Measurements from ENCODE around the gene ARHGDIB. TPM values are rescaled to one million over a fixed set of nuclear protein-coding genes. Genes with fewer than 3 reads are reported as not detected.

The ARHGDIB gene
- total RNA-seq, 1 experiment from 2014 or later: 17.7 TPM

DNA sequence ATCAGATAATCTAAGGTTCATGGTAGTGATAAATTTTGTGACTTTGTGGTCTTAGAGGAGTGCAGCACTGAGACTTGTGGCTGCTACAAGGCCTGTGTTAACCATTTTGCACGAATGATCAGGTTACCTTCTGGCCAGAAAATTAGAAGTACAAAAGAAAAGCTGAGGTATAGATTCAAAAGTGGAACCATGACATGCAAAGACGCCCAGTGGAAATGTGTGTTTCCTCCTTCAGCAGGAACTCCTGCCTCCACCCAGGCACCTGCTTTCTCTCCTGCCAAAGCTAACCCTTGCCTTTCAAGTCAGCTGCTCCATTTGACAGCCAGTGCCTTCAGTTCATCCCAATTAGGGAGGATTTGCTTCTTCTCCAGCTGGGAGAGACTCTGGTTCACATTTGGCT, 21.6 kb upstream of the ARHGDIB start:
- no peak for DNase-seq (ENCODE audit: low read depth)

DNA sequence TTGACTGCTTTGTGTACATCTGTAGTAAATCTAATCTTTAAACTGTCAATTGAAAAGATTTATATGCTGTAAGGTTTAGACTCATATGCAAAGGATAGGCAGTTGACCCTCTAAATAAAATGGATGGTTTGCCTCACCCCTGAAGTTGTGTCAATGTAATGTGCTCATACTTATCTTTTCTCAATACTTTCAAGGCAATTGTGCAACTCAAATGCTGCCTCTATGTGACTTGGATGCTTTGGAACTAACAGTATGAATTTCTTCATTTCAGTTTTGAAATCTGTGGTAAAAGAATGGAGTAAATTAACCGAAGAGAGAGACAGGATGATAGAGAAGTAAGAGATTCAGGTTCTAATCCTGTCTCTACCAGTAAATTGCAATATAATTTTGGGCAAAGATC, 21.2 kb upstream of the ARHGDIB start:
- no peak for DNase-seq (ENCODE audit: low read depth)

GRCh38 chr12:14981049-14981448, 19.6 kb upstream of the ARHGDIB start:
- no peak for DNase-seq (ENCODE audit: low read depth)

DNA sequence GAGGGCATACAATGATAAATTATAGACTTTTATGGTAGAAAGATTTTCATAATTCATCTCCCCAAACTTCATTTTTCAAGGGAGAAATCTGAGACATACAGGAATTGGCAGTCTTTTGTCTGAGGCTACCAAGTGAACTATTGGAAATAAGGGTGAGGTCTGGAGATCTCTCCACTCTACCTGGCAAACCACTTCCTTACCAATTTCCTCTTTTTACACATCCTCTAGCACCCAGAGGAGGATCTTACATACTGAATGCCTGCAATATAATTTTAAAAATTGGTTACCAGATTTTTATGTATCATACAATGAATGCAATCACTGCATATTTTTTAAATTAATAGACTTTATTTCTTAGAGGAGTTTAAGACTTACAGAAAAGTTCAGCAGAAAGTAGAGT, 18.1 kb upstream of the ARHGDIB start:
- DNase-seq (ENCODE audit: low read depth): no peak

DNA sequence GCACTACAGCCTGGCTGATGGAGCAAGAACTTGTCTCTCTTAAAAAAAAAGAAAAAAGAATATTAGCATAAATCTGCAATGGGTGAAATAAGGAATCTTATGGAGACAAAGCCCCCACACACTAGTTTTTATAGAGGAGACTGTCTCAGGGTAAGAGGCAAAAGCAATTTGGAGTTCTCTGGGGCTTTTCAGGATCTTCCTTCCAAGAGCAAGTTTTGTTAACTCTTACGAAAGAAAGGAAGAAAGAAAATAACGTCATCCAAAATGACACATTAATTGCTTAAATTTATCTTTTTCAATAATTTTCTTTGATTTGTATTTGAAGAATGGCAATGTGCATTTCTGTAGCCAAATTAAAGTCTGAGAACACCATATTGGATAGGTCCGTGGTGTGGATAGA, 15.3 kb upstream of the ARHGDIB start:
- DNase-seq (ENCODE audit: low read depth): no peak

DNA sequence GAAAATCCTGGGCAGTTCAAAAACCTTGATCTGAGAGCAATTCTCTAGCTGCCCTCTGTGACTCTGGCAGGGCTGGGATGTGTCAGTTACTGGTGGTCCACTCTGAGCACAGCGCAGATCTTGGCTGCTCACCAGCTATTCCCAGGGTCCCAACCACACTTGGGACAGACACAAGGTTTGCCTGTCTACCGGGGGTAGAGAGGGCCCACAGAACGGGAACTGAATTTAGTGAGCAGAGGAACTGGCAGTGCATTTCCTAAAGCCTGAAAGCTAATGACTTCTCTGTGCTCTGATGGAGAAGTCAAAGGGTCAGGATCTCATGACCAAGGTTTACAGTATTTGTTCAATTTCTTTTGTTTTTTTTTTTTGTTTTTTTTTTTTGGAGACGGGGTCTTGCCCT, 14.1 kb upstream of the ARHGDIB start:
- no peak for DNase-seq (ENCODE audit: low read depth)

- DNase-seq (ENCODE audit: low read depth): no peak
These were observed 13.2 kb upstream of the ARHGDIB start for GRCh38 chr12:14974633-14975032.

DNA sequence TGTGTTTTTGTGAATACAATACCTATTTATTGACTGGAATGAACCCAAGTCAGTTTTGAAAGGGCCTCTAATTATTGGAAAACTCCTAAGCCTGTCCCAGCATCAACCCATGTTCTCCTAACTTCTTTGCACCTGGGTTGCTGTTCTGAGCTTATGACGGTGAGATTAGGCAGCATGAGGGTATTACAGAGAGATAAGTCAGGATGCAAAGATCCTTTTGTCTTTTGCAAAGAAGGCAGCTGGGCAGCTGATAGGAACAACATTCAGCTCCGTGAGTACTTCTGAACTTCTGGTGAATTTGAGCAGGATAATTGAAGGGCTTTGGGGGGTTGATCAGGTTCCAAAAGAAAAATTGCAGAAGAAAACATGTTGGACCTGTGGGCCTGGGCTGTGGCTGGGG, 11.4 kb upstream of the ARHGDIB start, which contains the start of gene PDE6H:
PDE6H (plus strand) TSS at position 227 of the 400 bp plus-strand sequence. CDS start 4,971 bp downstream, outside the sequence.
- DNase-seq (ENCODE audit: low read depth): no peak

DNA sequence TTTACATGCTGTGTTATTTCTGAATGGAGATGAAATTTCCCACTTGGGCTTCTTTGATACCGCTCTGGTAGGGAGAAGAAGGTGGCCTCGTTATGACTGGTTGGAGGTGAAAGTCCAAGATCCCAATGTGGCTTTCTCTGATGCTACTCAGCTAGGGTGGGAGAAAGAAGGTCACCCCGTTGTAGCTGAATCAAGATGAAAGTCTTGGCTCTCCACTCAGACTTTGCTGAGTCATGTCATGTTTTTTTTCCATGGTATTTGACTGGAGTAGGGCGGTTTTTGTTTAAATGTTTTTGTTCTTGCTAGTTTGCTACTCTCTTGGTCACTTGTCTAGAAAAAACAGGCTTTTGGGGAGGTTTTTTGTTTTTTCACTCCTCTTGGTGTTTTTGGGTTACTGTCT, 9.1 kb upstream of the ARHGDIB start:
- DNase-seq (ENCODE audit: low read depth): no peak

GRCh38 chr12:14968478-14968877, 7.1 kb upstream of the ARHGDIB start:
- DNase-seq (ENCODE audit: low read depth): no peak

- DNase-seq (ENCODE audit: low read depth): no peak
These were observed 3.8 kb upstream of the ARHGDIB start for GRCh38 chr12:14965221-14965620.

DNA sequence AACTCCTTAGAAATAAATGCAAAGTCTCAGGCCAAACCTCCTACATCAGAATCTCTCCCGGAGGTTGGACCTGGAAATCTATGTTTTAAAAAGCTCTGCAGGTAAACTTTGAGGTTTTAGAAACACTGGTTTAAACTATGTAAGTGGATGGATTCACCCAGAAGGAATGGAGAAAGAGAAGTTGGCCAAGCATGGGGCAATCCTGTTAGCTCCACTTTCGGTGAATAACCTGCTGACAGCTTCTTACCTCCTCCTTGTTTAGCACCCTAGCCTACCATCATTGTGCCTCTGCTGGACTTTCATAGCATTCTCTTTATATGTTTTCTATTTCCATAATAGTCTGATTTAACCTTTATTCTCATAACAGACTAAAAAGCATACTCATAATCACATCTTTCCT, 3.0 kb upstream of the ARHGDIB start:
- DNase-seq (ENCODE audit: low read depth): no peak

- no peak for DNase-seq (ENCODE audit: low read depth)
These were observed 2.1 kb upstream of the ARHGDIB start for GRCh38 chr12:14963520-14963919.

DNA sequence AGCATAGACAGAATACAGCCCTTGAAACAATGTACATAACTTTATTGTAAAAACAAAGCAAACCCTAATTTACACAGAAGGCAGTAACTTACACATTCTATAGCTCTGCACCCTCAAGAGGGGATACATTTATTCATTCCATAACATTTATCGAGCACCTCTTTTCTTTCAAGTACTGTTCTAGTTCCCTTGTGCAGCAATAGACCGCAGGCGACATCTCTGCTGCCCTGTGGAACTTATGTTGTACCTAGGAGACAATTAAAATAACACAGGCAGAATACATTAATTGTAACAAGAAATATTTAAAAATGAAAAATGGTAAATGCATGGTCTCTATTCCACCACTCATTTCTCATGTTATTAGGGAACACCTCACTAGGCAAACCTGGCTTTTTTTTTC, 1.4 kb upstream of the ARHGDIB start:
- no peak for DNase-seq (ENCODE audit: low read depth)

- no peak for DNase-seq (ENCODE audit: low read depth)
These were observed 745 bp upstream of the ARHGDIB start for GRCh38 chr12:14962153-14962539.

GRCh38 chr12:14960548-14961465, 594 bp downstream of the ARHGDIB start:
- peak; percentile 70 for DNase-seq (ENCODE audit: low read depth)

DNA sequence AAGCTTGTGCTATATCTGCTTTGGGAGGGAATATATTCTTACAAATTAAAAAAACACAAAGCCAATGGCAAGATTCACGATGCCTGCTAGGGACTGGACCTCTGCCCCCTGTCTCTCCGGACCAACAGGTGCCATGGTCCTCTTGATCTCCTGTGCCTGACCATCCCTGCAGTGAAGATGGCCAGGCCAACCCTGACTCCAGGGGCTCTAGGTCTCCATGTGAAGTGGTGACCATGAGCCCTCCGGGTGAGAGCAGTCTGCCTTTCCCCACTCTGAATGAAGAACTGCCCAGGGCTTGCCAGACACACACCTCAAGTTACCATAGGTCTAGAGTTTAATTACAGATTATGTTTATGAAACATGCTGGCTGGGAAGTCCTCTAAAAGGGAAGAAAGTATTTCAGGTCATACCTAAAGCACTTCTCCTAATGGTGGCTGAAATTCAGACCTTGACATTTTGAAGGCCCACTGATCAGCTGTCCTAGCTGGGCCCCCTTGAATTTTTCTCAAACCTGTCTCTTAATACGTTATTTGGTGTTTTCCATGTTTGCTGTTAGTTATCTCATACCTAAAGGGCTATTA, 1.4 kb downstream of the ARHGDIB start:
- DNase-seq (ENCODE audit: low read depth): no peak

GRCh38 chr12:14959463-14959862, 1.9 kb downstream of the ARHGDIB start:
- DNase-seq (ENCODE audit: low read depth): no peak

DNA sequence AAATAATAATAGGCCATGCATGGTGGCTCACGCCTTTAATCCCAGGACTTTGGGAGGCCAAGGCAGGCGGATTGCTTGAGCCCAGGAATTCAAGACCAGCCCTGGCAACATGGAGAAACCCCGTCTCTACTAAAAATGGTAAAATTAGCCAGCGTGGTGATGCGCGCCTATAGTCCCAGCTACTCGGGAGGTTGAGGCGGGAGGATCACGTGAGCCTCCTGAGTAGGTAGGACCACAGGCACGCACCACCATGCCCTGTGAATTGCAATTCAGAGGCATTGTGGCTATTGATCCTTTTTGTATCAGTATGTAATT, 2.3 kb downstream of the ARHGDIB start:
- DNase-seq (ENCODE audit: low read depth): no peak

- no peak for DNase-seq (ENCODE audit: low read depth)
These were observed 2.9 kb downstream of the ARHGDIB start for GRCh38 chr12:14958361-14959125.

DNA sequence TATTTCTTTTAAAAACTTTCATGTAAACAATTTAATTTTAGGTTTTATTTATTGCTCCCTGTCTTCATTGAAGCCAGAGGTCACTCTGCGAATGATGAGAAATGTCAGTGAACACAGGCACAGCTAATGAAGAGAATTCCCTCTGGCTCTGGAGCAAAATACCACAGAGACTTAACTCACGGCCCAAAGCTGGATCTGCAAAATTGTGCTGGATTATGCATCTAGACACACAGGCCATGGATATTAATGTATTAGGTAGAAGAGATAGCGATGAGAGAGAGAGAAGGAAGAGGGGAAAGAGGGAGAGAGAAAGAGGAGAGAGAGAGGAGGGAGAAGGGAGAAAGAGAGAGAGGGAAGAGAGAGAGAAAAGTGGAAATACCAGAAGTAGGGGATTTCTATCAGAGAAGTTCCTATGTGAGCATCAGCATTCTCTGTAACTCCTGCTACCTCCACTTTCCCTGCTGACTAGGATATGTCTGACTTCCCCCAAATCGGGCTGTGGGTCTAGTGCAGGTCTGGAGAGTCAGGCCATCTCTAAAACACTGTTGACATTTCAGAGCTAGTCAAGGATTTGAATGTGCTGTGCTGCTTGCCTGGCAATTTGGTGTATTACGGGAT, 3.7 kb downstream of the ARHGDIB start:
- DNase-seq (ENCODE audit: low read depth): no peak

- no peak for DNase-seq (ENCODE audit: low read depth)
These were observed 4.5 kb downstream of the ARHGDIB start for GRCh38 chr12:14956905-14957304.
